Stimulated activated naive B cell treated with anti-CD40 and anti-IgM and Interleukin-4, amounts not matched to agents 10 μg/mL and 1 μg/mL and 100 μg/mL, for 72 hours (primary cell): ENCODE data around the gene STARD5.
A peak's percentile ranks its signal among the peaks of the same experiment; 100 is the strongest.
"Not testable (repeated sequence)": the region's sequence is repeated elsewhere in the genome, so short reads cannot be mapped to it uniquely, and the experiment has no call there.

Experiments
- ATAC-seq, 2 donors: fragments of 150-1000 bp; cut with Tn5 transposase; replicated peaks; 2 replicates each; pipeline ENCODE4 v1.10.0; 2021; ENCODE audit warnings: moderate library complexity in 1 of 2
- DNase-seq: peaks from one replicate; pipeline ENCODE4 v3.0.0; 2021
- H3K27ac Mint-ChIP-seq: one replicate; pipeline ENCODE4 v1.8.0; 2022; ENCODE audit warnings: mild to moderate bottlenecking, mixed read lengths
- H3K27me3 Mint-ChIP-seq, 2 donors: one replicate each; pipeline ENCODE4 v1.8.0; 2022; ENCODE audit warnings: mixed read lengths in 2 of 2
- H3K36me3 Mint-ChIP-seq, 2 donors: one replicate each; pipeline ENCODE4 v1.8.0; 2022; ENCODE audit warnings: mixed read lengths in 2 of 2, mild to moderate bottlenecking in 1 of 2
- H3K4me1 Mint-ChIP-seq, 2 donors: one replicate each; pipeline ENCODE4 v1.8.0; 2022; ENCODE audit warnings: mixed read lengths in 2 of 2, mild to moderate bottlenecking in 1 of 2
- H3K4me3 Mint-ChIP-seq, 2 donors: one replicate each; pipeline ENCODE4 v1.8.0; 2022; ENCODE audit warnings: mild to moderate bottlenecking in 2 of 2, mixed read lengths in 2 of 2, moderate library complexity in 1 of 2
- H3K9me3 Mint-ChIP-seq, 2 donors: one replicate each; pipeline ENCODE4 v1.8.0; 2022; ENCODE audit warnings: mixed read lengths in 2 of 2, mild to moderate bottlenecking in 1 of 2

The STARD5 gene, protein sequence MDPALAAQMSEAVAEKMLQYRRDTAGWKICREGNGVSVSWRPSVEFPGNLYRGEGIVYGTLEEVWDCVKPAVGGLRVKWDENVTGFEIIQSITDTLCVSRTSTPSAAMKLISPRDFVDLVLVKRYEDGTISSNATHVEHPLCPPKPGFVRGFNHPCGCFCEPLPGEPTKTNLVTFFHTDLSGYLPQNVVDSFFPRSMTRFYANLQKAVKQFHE

GRCh38 chr15:81323944-81324881 lies at the start of gene STARD5:
Gene STARD5, minus strand, starts transcription at chr15:81324141. Its CDS starts 42 bp downstream, at chr15:81324099.
- H3K4me1 Mint-ChIP-seq: peaks cover 28 to 40% of the 10 kb centered on the region in 2 donors
- no peaks in the 10 kb centered on the region for H3K9me3 Mint-ChIP-seq
- ATAC-seq (peak; percentile 100), DNase-seq (peak; percentile 94)
- peaks cover 0 to 13% of the 10 kb centered on the region in 2 donors for H3K36me3 Mint-ChIP-seq
- H3K4me3 Mint-ChIP-seq: peak within 1 kb of the TSS; percentile 96 to 98
- H3K27me3 Mint-ChIP-seq: no peaks in the 10 kb centered on the region
- peak within 1 kb of the TSS; percentile 93 for H3K27ac Mint-ChIP-seq

GRCh38 chr15:81373176-81373575 lies 49.2 kb upstream of the STARD5 start:
- no peak for DNase-seq
- H3K9me3 Mint-ChIP-seq: no peaks in the 10 kb centered on the region
- H3K27me3 Mint-ChIP-seq: no peaks in the 10 kb centered on the region
- no peaks in the 10 kb centered on the region for H3K4me1 Mint-ChIP-seq
- no peak overlapping the region for H3K4me3 Mint-ChIP-seq
- H3K36me3 Mint-ChIP-seq: no peaks in the 10 kb centered on the region
- H3K27ac Mint-ChIP-seq: no peak overlapping the region
- ATAC-seq: no peak

DNA sequence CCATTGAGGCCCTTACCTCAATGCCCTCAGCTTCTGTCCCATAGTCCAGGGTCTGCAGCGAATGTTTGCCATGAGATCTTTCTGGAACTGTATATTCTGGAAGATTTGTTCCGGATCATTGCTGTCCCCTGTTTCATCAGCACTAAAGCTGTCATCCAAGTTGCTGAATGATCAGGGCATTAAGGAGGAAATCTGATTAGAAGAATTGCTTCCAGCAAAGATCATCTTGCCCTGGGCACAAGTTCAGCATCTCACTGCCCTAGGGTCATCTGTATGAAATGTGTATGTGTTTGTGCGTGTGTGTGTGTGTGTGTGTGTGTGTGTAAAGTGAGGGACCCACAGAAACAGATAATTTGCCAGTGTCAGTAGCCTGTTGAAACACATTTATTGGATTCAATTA lies 48.6 kb upstream of the STARD5 start:
- H3K36me3 Mint-ChIP-seq: no peaks in the 10 kb centered on the region
- H3K27ac Mint-ChIP-seq: no peak overlapping the region
- no peaks in the 10 kb centered on the region for H3K9me3 Mint-ChIP-seq
- DNase-seq (no peak), ATAC-seq (no peak)
- no peak overlapping the region for H3K4me3 Mint-ChIP-seq
- no peaks in the 10 kb centered on the region for H3K4me1 Mint-ChIP-seq
- H3K27me3 Mint-ChIP-seq: no peaks in the 10 kb centered on the region

GRCh38 chr15:81363718-81364500 lies 40.0 kb upstream of the STARD5 start:
- Mint-ChIP-seq H3K27ac (no peak overlapping the region), H3K27me3 (no peaks in the 10 kb centered on the region), H3K4me3 (no peak overlapping the region), H3K9me3 (no peaks in the 10 kb centered on the region), H3K4me1 (no peaks in the 10 kb centered on the region), H3K36me3 (no peaks in the 10 kb centered on the region)
- ATAC-seq: no peak
- DNase-seq: no peak

GRCh38 chr15:81363276-81363675 lies 39.3 kb upstream of the STARD5 start:
- Mint-ChIP-seq H3K27ac (no peak overlapping the region), H3K4me1 (no peaks in the 10 kb centered on the region), H3K27me3 (no peaks in the 10 kb centered on the region), H3K9me3 (no peaks in the 10 kb centered on the region), H3K4me3 (no peak overlapping the region), H3K36me3 (no peaks in the 10 kb centered on the region)
- DNase-seq (no peak), ATAC-seq (no peak)

GRCh38 chr15:81362790-81363189 lies 38.8 kb upstream of the STARD5 start:
- Mint-ChIP-seq H3K4me3 (no peak overlapping the region), H3K27ac (no peak overlapping the region), H3K27me3 (no peaks in the 10 kb centered on the region), H3K36me3 (no peaks in the 10 kb centered on the region), H3K4me1 (no peaks in the 10 kb centered on the region), H3K9me3 (no peaks in the 10 kb centered on the region)
- no peak for DNase-seq
- ATAC-seq: no peak

- Mint-ChIP-seq H3K9me3 (no peaks in the 10 kb centered on the region), H3K27me3 (no peaks in the 10 kb centered on the region)
These were observed 38.0 kb upstream of the STARD5 start for GRCh38 chr15:81361891-81362290.

GRCh38 chr15:81360491-81360890 lies 36.5 kb upstream of the STARD5 start:
- H3K4me3 Mint-ChIP-seq: no peak overlapping the region
- H3K36me3 Mint-ChIP-seq: no peaks in the 10 kb centered on the region
- no peaks in the 10 kb centered on the region for H3K4me1 Mint-ChIP-seq
- H3K27ac Mint-ChIP-seq: no peak overlapping the region
- DNase-seq (no peak), ATAC-seq (no peak)
- no peaks in the 10 kb centered on the region for H3K9me3 Mint-ChIP-seq
- no peaks in the 10 kb centered on the region for H3K27me3 Mint-ChIP-seq

More at GRCh38 chr15:81361891-81362290, 38.0 kb upstream of the STARD5 start:
- Mint-ChIP-seq H3K4me3 (no peak overlapping the region), H3K27ac (no peak overlapping the region), H3K4me1 (no peaks in the 10 kb centered on the region), H3K36me3 (no peaks in the 10 kb centered on the region)
- no peak for ATAC-seq
- DNase-seq: no peak

DNA sequence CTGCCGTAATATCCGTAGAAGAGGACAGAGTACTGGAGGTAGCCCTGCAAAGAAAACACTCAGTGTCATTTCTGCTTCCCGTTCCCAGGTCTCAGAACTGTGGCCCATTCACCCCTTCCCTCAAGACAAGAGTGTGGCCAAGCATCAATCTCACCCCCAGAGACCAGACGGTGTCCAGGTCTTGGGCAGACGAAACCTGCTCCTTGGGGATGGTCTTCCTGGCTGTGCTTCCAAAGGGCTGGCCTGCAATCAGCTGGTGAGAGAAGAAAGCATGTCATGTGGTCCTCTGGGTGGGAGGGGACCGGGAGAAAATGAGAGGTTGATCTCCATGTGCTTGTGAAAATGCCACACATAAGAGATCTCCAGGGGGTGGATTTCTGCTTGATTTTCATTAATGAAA lies 34.3 kb upstream of the STARD5 start:
- no peak for DNase-seq
- Mint-ChIP-seq H3K9me3 (no peaks in the 10 kb centered on the region), H3K27me3 (no peaks in the 10 kb centered on the region), H3K4me3 (no peak overlapping the region), H3K36me3 (no peaks in the 10 kb centered on the region), H3K4me1 (no peaks in the 10 kb centered on the region), H3K27ac (no peak overlapping the region)
- ATAC-seq: no peak

- Mint-ChIP-seq H3K4me1 (no peaks in the 10 kb centered on the region), H3K36me3 (no peaks in the 10 kb centered on the region), H3K27ac (no peak overlapping the region), H3K9me3 (no peaks in the 10 kb centered on the region), H3K27me3 (no peaks in the 10 kb centered on the region), H3K4me3 (no peak overlapping the region)
- no peak for ATAC-seq
- no peak for DNase-seq
These were observed 33.3 kb upstream of the STARD5 start for GRCh38 chr15:81357180-81357686.

- H3K9me3 Mint-ChIP-seq: no peaks in the 10 kb centered on the region
- no peak for DNase-seq
- no peak overlapping the region for H3K4me3 Mint-ChIP-seq
- no peaks in the 10 kb centered on the region for H3K36me3 Mint-ChIP-seq
- no peaks in the 10 kb centered on the region for H3K27me3 Mint-ChIP-seq
- H3K27ac Mint-ChIP-seq: no peak overlapping the region
- no peaks in the 10 kb centered on the region for H3K4me1 Mint-ChIP-seq
- no peak for ATAC-seq
These were observed 32.3 kb upstream of the STARD5 start for GRCh38 chr15:81356252-81356651.

- no peak overlapping the region for H3K4me3 Mint-ChIP-seq
- no peak for DNase-seq
- no peaks in the 10 kb centered on the region for H3K9me3 Mint-ChIP-seq
- no peaks in the 10 kb centered on the region for H3K36me3 Mint-ChIP-seq
- no peaks in the 10 kb centered on the region for H3K4me1 Mint-ChIP-seq
- ATAC-seq: no peak
- no peaks in the 10 kb centered on the region for H3K27me3 Mint-ChIP-seq
- H3K27ac Mint-ChIP-seq: no peak overlapping the region
These were observed 27.7 kb upstream of the STARD5 start for GRCh38 chr15:81351651-81352050.

DNA sequence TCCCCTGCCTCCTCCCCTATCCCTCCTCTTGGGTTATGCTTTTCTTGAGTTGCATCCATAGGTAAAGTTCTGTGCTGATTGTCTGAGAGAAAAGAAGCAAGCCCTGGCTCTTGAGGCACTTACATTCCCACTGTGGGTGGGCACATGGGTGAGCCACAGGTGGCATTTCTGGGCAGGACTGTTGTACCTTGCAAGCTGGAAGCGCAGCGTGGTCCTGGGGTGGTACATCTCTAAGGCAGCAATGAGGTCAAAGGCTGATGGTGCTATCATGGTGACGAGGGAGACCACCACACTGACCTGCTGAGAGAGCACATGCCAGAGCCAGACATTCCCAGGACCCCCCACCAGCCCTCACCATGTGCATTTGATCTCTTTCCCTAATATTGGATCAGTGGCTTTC lies 25.3 kb upstream of the STARD5 start:
- H3K4me3 Mint-ChIP-seq: no peak overlapping the region
- peaks cover 0 to 2% of the 10 kb centered on the region in 2 donors for H3K9me3 Mint-ChIP-seq
- no peaks in the 10 kb centered on the region for H3K4me1 Mint-ChIP-seq

DNA sequence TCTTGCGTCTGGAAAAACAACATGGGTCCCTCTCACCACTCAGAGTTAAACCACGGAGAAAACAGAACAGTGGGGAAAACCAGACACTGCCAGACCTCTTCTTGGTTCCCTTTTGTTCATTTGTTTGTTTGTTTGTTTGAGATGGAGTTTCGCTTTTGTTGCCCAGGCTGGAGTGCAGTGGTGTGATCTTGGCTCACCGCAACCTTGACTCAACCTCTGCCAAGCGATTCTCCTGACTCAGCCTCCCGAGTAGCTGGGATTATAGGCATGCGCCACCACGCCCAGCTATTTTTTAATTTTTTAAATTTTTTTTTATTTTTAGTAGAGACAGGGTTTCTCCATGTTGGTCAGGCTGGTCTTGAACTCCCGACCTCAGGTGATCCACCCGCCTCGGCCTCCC lies 24.8 kb upstream of the STARD5 start:
- not testable (repeated sequence) for ATAC-seq, DNase-seq, H3K4me1 Mint-ChIP-seq, H3K9me3 Mint-ChIP-seq, H3K27me3 Mint-ChIP-seq, H3K4me3 Mint-ChIP-seq, H3K27ac Mint-ChIP-seq, H3K36me3 Mint-ChIP-seq

More for the DNA sequence above, 25.3 kb upstream of the STARD5 start:
- no peak for DNase-seq
- peak overlapping the region; percentile 56 for H3K27ac Mint-ChIP-seq
- no peaks in the 10 kb centered on the region for H3K27me3 Mint-ChIP-seq
- no peaks in the 10 kb centered on the region for H3K36me3 Mint-ChIP-seq
- ATAC-seq: no peak
